Neuron (in vitro differentiated cells): ENCODE data around the gene ATG16L2.
A peak's percentile ranks its signal among the peaks of the same experiment; 100 is the strongest.

Experiments used
- H2AFZ ChIP-seq: one replicate; pipeline ENCODE4 v1.6.1; 2013; ENCODE audit warnings: low read depth, mild to moderate bottlenecking, inconsistent platforms, low read length, moderate library complexity
- H3K27me3 ChIP-seq: one replicate; pipeline ENCODE4 v1.6.1; 2013; ENCODE audit warnings: low read length; ENCODE audit not compliant: insufficient read depth
- H3K36me3 ChIP-seq: one replicate; pipeline ENCODE4 v1.6.1; 2013; ENCODE audit warnings: low read length; ENCODE audit not compliant: insufficient read depth
- H3K4me1 ChIP-seq: one replicate; pipeline ENCODE4 v1.6.1; 2013; ENCODE audit warnings: low read length; ENCODE audit not compliant: insufficient read depth
- H3K4me3 ChIP-seq: 2 replicates; pipeline ENCODE4 v1.5.1; 2013; ENCODE audit warnings: mild to moderate bottlenecking, low read length, moderate library complexity
- H3K9me3 ChIP-seq: one replicate; pipeline ENCODE4 v1.6.1; 2013; ENCODE audit warnings: low read length

Gene ATG16L2

DNA sequence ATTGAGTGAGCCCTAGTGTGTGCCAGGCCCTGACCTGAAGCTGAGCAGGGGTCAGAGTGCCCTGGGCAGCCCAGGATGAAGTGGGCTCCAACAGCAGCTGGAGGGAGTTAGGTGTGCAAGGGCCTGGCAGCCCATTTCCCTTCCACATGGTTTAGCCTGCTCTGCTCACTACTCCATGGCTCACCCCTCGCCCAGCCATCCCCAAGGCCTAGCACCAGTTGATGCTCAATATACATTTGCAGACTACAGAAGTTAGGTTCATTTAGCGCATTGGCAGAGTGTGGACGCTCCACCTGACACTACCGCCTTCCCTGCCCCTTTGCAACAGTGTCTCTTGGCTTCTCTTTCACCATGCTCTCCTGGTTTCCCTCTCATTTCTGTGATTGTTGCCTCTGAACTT, 3.8 kb downstream of the ATG16L2 start:
- no peaks in the 10 kb centered on the region for H3K36me3 ChIP-seq
- H3K4me3 ChIP-seq: no peak overlapping the region

GRCh38 chr11:72818971-72819370, 4.8 kb downstream of the ATG16L2 start:
- no peak overlapping the region for H3K4me3 ChIP-seq
- no peaks in the 10 kb centered on the region for H3K36me3 ChIP-seq
- H3K27me3 ChIP-seq: no peaks in the 10 kb centered on the region
- peaks cover 21% of the 10 kb centered on the region for H3K4me1 ChIP-seq
- H2AFZ ChIP-seq: no peak overlapping the region
- H3K9me3 ChIP-seq: no peaks in the 10 kb centered on the region

More for the DNA sequence above, 3.8 kb downstream of the ATG16L2 start:
- Histone ChIP-seq H2AFZ (no peak overlapping the region), H3K9me3 (no peaks in the 10 kb centered on the region), H3K27me3 (no peaks in the 10 kb centered on the region), H3K4me1 (peaks cover 27% of the 10 kb centered on the region)

GRCh38 chr11:72820439-72821139, 6.4 kb downstream of the ATG16L2 start:
- H3K36me3 ChIP-seq: no peaks in the 10 kb centered on the region
- peaks cover 15% of the 10 kb centered on the region for H3K4me1 ChIP-seq
- no peak overlapping the region for H2AFZ ChIP-seq
- H3K4me3 ChIP-seq: no peak overlapping the region
- no peaks in the 10 kb centered on the region for H3K9me3 ChIP-seq
- no peaks in the 10 kb centered on the region for H3K27me3 ChIP-seq

GRCh38 chr11:72821221-72821919, 7.2 kb downstream of the ATG16L2 start:
- no peaks in the 10 kb centered on the region for H3K36me3 ChIP-seq
- no peaks in the 10 kb centered on the region for H3K9me3 ChIP-seq
- H3K27me3 ChIP-seq: no peaks in the 10 kb centered on the region
- peak overlapping the region; percentile 55 for H2AFZ ChIP-seq
- H3K4me3 ChIP-seq: peak overlapping the region; percentile 46
- peaks cover 13% of the 10 kb centered on the region for H3K4me1 ChIP-seq

GRCh38 chr11:72821920-72822799, 7.9 kb downstream of the ATG16L2 start:
- no peaks in the 10 kb centered on the region for H3K36me3 ChIP-seq
- H3K27me3 ChIP-seq: no peaks in the 10 kb centered on the region
- H3K9me3 ChIP-seq: no peaks in the 10 kb centered on the region
- H3K4me3 ChIP-seq: peak overlapping the region; percentile 46
- H3K4me1 ChIP-seq: peaks cover 13% of the 10 kb centered on the region
- peak overlapping the region; percentile 55 for H2AFZ ChIP-seq

GRCh38 chr11:72823105-72823804, 9.0 kb downstream of the ATG16L2 start:
- Histone ChIP-seq H3K9me3 (no peaks in the 10 kb centered on the region), H2AFZ (no peak overlapping the region), H3K4me3 (no peak overlapping the region), H3K27me3 (no peaks in the 10 kb centered on the region), H3K4me1 (peaks cover 13% of the 10 kb centered on the region), H3K36me3 (no peaks in the 10 kb centered on the region)

GRCh38 chr11:72824020-72824419, 9.8 kb downstream of the ATG16L2 start:
- Histone ChIP-seq H3K27me3 (no peaks in the 10 kb centered on the region), H2AFZ (no peak overlapping the region), H3K36me3 (no peaks in the 10 kb centered on the region), H3K9me3 (no peaks in the 10 kb centered on the region), H3K4me1 (peaks cover 13% of the 10 kb centered on the region), H3K4me3 (no peak overlapping the region)

- H3K36me3 ChIP-seq: no peaks in the 10 kb centered on the region
- no peak overlapping the region for H3K4me3 ChIP-seq
These were observed 10.7 kb downstream of the ATG16L2 start for GRCh38 chr11:72824811-72825505.

DNA sequence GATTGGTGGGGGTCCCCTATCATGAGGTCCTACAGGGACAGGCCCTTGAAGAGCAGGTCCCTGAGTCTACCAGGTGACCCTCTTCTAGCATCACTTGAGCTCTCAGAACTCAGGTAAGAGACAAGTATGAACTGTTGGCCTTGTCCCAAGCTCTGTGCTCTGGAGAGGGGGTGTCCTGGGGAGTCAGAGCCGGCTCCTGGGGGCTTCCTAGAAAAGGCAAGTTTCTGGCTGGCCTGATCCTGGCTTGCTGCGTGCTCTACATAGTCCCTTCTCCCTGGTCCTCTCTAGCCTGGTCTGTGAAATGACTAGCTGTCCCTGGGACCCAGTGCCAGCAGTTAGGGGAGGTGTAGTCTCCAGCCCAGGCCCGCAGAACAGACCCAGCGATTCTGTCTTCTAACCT, 11.4 kb downstream of the ATG16L2 start:
- H3K4me1 ChIP-seq: peaks cover 13% of the 10 kb centered on the region

More at GRCh38 chr11:72824811-72825505, 10.7 kb downstream of the ATG16L2 start:
- no peaks in the 10 kb centered on the region for H3K9me3 ChIP-seq
- peaks cover 13% of the 10 kb centered on the region for H3K4me1 ChIP-seq
- no peaks in the 10 kb centered on the region for H3K27me3 ChIP-seq
- no peak overlapping the region for H2AFZ ChIP-seq

DNA sequence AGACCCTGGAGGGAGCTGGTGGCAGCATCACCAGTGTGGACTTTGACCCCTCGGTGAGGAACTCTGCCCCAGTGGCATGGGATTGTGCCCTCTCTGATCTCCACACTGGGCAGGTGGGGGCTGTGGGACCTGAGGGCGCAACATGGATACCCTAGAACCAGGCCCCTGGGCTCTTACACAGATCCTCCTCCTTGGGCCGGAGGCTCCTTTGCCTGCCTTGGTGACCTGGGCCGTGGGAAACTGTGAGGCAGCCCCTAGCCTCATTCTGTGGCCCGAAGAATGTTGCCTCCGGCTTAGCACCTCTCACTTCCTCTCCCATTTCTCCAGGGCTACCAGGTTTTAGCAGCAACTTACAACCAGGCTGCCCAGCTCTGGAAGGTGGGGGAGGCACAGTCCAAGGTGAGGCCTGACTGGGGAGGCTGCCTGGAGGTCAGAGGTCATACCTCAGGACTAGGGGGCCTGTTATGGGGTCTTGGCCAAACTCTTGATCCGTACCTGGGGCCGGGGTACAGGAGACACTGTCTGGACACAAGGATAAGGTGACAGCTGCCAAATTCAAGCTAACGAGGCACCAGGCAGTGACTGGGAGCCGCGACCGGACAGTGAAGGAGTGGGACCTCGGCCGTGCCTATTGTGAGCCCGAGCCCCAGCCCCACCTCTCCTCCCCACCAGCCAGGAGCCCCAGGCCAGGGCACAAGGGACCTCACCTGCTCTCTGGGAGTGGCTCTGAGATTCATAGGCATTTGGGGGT, 12.2 kb downstream of the ATG16L2 start:
- Histone ChIP-seq H3K36me3 (no peaks in the 10 kb centered on the region), H3K9me3 (no peaks in the 10 kb centered on the region), H3K4me1 (peaks cover 9% of the 10 kb centered on the region), H3K27me3 (no peaks in the 10 kb centered on the region), H2AFZ (no peak overlapping the region), H3K4me3 (no peak overlapping the region)

More for the DNA sequence above, 11.4 kb downstream of the ATG16L2 start:
- H3K9me3 ChIP-seq: no peaks in the 10 kb centered on the region
- no peaks in the 10 kb centered on the region for H3K27me3 ChIP-seq
- no peak overlapping the region for H3K4me3 ChIP-seq
- no peaks in the 10 kb centered on the region for H3K36me3 ChIP-seq
- H2AFZ ChIP-seq: no peak overlapping the region

DNA sequence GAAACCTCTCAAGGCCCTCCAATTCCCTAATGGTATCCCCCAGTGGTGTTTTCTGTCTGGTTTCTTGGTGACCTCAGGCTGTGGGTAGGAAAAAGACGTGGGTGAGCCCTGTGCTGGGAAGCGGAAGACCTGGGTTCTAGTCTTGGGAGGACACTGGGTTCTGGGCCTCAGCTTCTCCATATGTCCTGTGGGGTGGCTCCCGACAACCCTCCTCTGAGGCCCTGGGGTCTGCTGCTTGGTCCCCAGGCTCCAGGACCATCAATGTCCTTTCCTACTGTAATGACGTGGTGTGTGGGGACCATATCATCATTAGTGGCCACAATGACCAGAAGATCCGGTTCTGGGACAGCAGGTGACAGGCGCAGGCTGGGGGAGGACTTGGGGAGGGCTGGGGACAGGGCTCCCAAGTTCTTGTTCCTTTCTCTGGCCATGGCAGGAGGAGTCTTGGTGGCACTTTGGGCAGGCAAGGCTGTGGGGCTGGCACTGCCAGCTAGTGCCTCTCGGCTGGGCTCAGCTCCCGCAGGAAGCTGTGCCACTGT, 12.8 kb downstream of the ATG16L2 start:
- no peaks in the 10 kb centered on the region for H3K27me3 ChIP-seq
- H3K9me3 ChIP-seq: no peaks in the 10 kb centered on the region
- H3K4me3 ChIP-seq: no peak overlapping the region
- no peaks in the 10 kb centered on the region for H3K36me3 ChIP-seq
- no peak overlapping the region for H2AFZ ChIP-seq
- H3K4me1 ChIP-seq: peaks cover 8% of the 10 kb centered on the region
